ENCODE measurements around the gene AADACL4.

The AADACL4 gene

DNA sequence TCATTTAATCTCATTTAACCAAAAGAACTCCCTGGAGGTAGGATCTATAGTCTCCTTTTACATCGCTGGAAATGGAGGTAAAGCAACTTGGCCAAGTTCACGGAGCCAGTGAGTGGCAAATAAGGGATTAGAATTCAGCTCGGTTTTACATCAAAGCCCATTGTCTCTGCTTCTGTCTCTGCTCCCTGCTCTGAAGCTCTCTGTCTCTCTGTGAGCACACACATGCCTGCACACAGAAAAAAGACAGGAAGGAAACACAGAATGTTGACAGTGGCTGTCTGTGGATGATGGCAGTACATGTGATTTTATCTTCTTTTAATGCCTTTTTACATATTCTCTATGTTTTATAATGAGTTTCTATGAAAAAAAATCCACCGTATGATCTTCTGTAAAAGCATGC, 17.0 kb upstream of the AADACL4 start:
- Histone ChIP-seq H3K27me3 (replicated peaks) (no peaks in the 10 kb centered on the region), H3K4me3 (ENCODE audit: low read depth, low read length) (no peak overlapping the region), H3K27ac (no peak overlapping the region), H3K36me3 (replicated peaks) (no peaks in the 10 kb centered on the region)
- no peak for DNase-seq
- in situ Hi-C loops (cut with HindIII; ENCODE audit: low pct_ligation_motif_present, low sequenced_read_pairs) = loop anchor here (25.0 kb wide), 1 partner anchor 340 kb away; no protein-coding TSS in a partner anchor
- TF ChIP-seq, protein P1, sequence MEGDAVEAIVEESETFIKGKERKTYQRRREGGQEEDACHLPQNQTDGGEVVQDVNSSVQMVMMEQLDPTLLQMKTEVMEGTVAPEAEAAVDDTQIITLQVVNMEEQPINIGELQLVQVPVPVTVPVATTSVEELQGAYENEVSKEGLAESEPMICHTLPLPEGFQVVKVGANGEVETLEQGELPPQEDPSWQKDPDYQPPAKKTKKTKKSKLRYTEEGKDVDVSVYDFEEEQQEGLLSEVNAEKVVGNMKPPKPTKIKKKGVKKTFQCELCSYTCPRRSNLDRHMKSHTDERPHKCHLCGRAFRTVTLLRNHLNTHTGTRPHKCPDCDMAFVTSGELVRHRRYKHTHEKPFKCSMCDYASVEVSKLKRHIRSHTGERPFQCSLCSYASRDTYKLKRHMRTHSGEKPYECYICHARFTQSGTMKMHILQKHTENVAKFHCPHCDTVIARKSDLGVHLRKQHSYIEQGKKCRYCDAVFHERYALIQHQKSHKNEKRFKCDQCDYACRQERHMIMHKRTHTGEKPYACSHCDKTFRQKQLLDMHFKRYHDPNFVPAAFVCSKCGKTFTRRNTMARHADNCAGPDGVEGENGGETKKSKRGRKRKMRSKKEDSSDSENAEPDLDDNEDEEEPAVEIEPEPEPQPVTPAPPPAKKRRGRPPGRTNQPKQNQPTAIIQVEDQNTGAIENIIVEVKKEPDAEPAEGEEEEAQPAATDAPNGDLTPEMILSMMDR (IDR thresholded peaks at IDR 0.05; ENCODE audit: low read depth, low read length, missing control alignments) = no peak

DNA sequence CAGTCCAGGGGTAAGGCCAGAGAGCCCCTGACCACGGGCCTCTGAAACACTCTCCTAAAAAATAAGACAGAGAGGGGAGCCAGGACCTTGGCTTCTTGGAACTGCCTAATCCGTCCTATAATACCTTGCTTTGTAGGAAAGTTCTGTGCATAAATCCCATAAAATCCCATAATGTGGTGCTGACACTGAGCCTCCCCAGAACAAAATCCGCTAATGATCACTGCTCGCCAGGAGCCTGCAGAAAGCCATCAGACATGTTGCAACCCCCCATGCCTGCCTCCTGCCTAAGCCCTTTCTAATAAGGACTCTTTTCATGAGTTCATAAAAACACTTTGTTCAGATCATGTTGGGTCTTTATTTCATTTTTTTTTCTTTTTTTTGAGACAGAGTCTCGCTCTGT, 16.6 kb upstream of the AADACL4 start:
- Histone ChIP-seq H3K36me3 (replicated peaks) (no peaks in the 10 kb centered on the region), H3K27me3 (replicated peaks) (no peaks in the 10 kb centered on the region), H3K4me3 (ENCODE audit: low read depth, low read length) (no peak overlapping the region), H3K27ac (no peak overlapping the region)
- TF ChIP-seq, protein P1 (IDR thresholded peaks at IDR 0.05; ENCODE audit: low read depth, low read length, missing control alignments) = no peak
- in situ Hi-C loops (cut with HindIII; ENCODE audit: low pct_ligation_motif_present, low sequenced_read_pairs) = loop anchor here (25.0 kb wide), 1 partner anchor 340 kb away; no protein-coding TSS in a partner anchor
- DNase-seq = no peak

GRCh38 chr1:12629511-12629956, 14.4 kb upstream of the AADACL4 start:
- DNase-seq = no peak
- in situ Hi-C loops (cut with HindIII; ENCODE audit: low pct_ligation_motif_present, low sequenced_read_pairs) = loop anchor here (25.0 kb wide), 1 partner anchor 342 kb away; no protein-coding TSS in a partner anchor
- Histone ChIP-seq H3K27me3 (replicated peaks) (no peaks in the 10 kb centered on the region), H3K27ac (no peak overlapping the region), H3K36me3 (replicated peaks) (no peaks in the 10 kb centered on the region), H3K4me3 (ENCODE audit: low read depth, low read length) (no peak overlapping the region)
- TF ChIP-seq, protein P1 (IDR thresholded peaks at IDR 0.05; ENCODE audit: low read depth, low read length, missing control alignments) = no peak

DNA sequence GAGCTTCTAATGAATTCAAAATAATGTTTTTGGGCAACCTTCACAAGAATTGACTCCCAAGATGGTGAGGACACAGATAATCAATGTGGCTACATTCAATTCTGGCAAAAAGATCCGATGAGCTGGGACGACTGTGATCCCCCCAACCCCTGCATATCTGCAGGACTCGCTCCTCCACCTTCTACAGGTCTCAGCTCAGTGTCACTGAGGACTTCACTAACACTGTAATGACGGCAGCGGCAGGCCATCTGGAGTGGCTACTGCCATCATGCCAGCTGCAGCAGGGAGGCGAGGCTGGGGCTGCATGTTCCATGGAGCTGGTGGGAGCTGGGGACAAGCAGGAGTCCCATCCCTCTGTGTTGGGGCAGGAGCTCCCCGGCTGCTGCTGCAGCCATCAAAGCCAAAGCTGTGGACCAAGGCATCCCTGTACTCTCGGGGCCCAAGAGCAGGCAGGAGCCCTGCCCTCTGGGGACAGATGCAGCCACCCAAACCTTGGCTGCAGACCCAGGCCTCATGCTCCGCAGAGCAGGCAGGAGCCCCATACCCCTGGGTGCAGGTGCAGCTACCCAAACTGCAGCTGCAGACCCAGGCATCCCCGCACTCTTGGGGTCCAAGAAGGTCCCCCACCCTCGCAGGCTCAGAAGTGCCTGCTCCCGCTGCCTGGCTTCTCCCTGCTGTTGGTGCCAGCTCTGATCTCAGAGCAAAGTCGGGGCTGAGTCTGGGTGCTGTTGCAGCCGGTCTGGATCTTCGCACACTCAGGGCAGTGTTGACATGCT, 13.7 kb upstream of the AADACL4 start:
- Histone ChIP-seq H3K36me3 (replicated peaks) (no peaks in the 10 kb centered on the region), H3K4me3 (ENCODE audit: low read depth, low read length) (no peak overlapping the region), H3K27ac (no peak overlapping the region), H3K27me3 (replicated peaks) (no peaks in the 10 kb centered on the region)
- no peak for DNase-seq
- in situ Hi-C loops (cut with HindIII; ENCODE audit: low pct_ligation_motif_present, low sequenced_read_pairs) = loop anchor here (25.0 kb wide), 1 partner anchor 343 kb away; no protein-coding TSS in a partner anchor
- TF ChIP-seq, protein P1 (IDR thresholded peaks at IDR 0.05; ENCODE audit: low read depth, low read length, missing control alignments) = no peak

DNA sequence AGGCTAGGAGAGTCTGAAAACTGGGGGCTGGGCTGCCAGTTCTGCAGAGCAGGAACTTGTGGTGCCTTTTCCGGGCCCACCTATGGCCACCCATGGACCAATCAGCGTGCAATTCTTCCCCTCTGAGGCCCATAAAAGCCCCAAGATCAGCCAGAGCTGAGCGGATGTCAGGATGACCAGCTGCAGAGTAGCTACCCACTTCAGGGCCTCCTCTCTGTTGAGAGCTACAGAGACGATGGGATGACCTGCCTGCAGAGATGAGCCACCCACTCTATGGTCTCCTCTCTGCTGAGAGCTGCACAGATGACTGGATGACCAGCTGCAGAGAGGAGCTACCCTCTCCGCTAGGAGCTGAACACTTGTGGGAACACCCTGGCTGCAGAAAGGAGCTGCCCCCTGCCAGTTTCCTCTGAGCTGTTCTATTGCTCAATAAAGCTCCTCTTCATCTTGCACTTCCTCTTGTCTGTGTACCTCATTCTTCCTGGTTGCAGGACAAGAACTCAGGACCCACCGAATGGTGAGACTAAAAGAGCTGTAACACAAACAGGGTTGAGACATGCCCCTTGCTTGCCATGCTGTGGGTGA, 12.8 kb upstream of the AADACL4 start:
- in situ Hi-C loops (cut with HindIII; ENCODE audit: low pct_ligation_motif_present, low sequenced_read_pairs) = loop anchor here (25.0 kb wide), 1 partner anchor 344 kb away; no protein-coding TSS in a partner anchor
- H3K4me3 ChIP-seq (ENCODE audit: low read depth, low read length) = no peak overlapping the region
- no peaks in the 10 kb centered on the region for H3K36me3 ChIP-seq (replicated peaks)
- no peak for DNase-seq
- TF ChIP-seq, protein P1 (IDR thresholded peaks at IDR 0.05; ENCODE audit: low read depth, low read length, missing control alignments) = no peak
- H3K27ac ChIP-seq = no peak overlapping the region
- no peaks in the 10 kb centered on the region for H3K27me3 ChIP-seq (replicated peaks)

Data from brain microvascular endothelial cell (primary cell).